ENCODE data around the gene SLC22A5. TPM values are rescaled to one million over a fixed set of nuclear protein-coding genes. Genes with fewer than 3 reads are reported as not detected.

Gene SLC22A5
- total and polyA plus RNA-seq, 10 of the 15 experiments (the other 5 are each of a cell fraction or from before 2014, with no cell fraction given): 1.1 to 4.4 (median 2.3) TPM

- H3K9me3 ChIP-seq (replicated peaks; ENCODE audit: control insufficient read depth, insufficient read depth, low read length): no peaks in the 10 kb centered on the region
- no peaks in the 10 kb centered on the region for H3K79me2 ChIP-seq (ENCODE audit: control insufficient read depth, insufficient read depth, low read length)
- intact Hi-C loops (cut with micrococcal nuclease; ENCODE audit: unreplicated experiment) (no loop called here), in situ Hi-C loops (cut with MboI) (no loop called here)
- H3K4me2 ChIP-seq (ENCODE audit: control insufficient read depth, insufficient read depth): peak overlapping the region; percentile 36
- no peaks in the 10 kb centered on the region for H4K20me1 ChIP-seq (ENCODE audit: control insufficient read depth, insufficient read depth)
- H2AFZ ChIP-seq (ENCODE audit: control insufficient read depth, low read depth, low read length): peak overlapping the region; percentile 54
- no peak overlapping the region for H3K4me3 ChIP-seq
- FAIRE-seq: peak; percentile 79
- 6% methylated on average over 4 of the region's 4 CpGs for WGBS (ENCODE audit: insufficient coverage, insufficient replicate concordance, low lambda C conversion rate, missing lambda C conversion rate)
- peak; percentile 95 for ATAC-seq
- ChIA-PET SMC1A (ENCODE audit: uncharacterized antibody, unreplicated experiment) (interaction anchor here (0.8 to 16.0 kb wide), 14 partner anchors 9 to 157 kb away, joined by 3 to 340 read pairs (median 4); partner anchors contain the start of gene IRF1), CTCF (interaction anchor here (1.0 to 22.4 kb wide), 12 partner anchors 9 to 716 kb away, joined by 3 to 481 read pairs (median 5); no protein-coding TSS in a partner anchor), POLR2A (interaction anchor here (0.6 to 2.1 kb wide), 12 partner anchors 8 to 886 kb away, joined by 3 to 16 read pairs (median 5); no protein-coding TSS in a partner anchor), RAD21 (ENCODE audit: unreplicated experiment) (interaction anchor here (0.6 to 2.2 kb wide), 12 partner anchors 8 to 656 kb away, joined by 3 to 15 read pairs (median 4); partner anchors contain the start of gene IRF1)
- no peak overlapping the region for H3K27ac ChIP-seq (ENCODE audit: control insufficient read depth, insufficient read depth)
- H3K4me1 ChIP-seq (ENCODE audit: control insufficient read depth, insufficient read depth, low read length): peaks cover 9% of the 10 kb centered on the region
- H3K36me3 ChIP-seq (ENCODE audit: control insufficient read depth in 2 of 2, insufficient read depth in 2 of 2, low read length in 1 of 2): no peaks in the 10 kb centered on the region
- no peak overlapping the region for H3K9ac ChIP-seq (ENCODE audit: control insufficient read depth, insufficient read depth, low read length)
- no peaks in the 10 kb centered on the region for H3K27me3 ChIP-seq (replicated peaks in 1 of 2; ENCODE audit: control insufficient read depth in 2 of 2, insufficient read depth in 2 of 2, low read length in 1 of 2)
- DNase-seq (ENCODE audit: low read depth, low spot score): no peak
- BruUV-seq (replicated peaks): no TSS peak
- no peak for TF ChIP-seq NKRF (conservative IDR thresholded peaks at IDR 0.05)
- no peak for TF ChIP-seq MXI1 (IDR thresholded peaks at IDR 0.05; ENCODE audit: low read depth, low read length)
- TF ChIP-seq SIN3A (IDR thresholded peaks at IDR 0.05; ENCODE audit: low read depth, low read length): no peak
- peak; percentile 17; the same call in 1 of the 2 replicates for TF ChIP-seq FOXK2 (IDR thresholded peaks at IDR 0.05)
- no peak for TF ChIP-seq BHLHE40 (IDR thresholded peaks at IDR 0.05; ENCODE audit: borderline replicate concordance in 1 of 2, low read depth in 2 of 2, low read length in 1 of 2)
- TF ChIP-seq SRF (IDR thresholded peaks at IDR 0.05; ENCODE audit: low read depth in 2 of 2, low read length in 2 of 2): no peak
- TF ChIP-seq NFYB (IDR thresholded peaks at IDR 0.05; ENCODE audit: insufficient read depth, low read depth, low read length): no peak
- peak; percentile 34; the same call in 1 of the 2 replicates for TF ChIP-seq RUNX3 (IDR thresholded peaks at IDR 0.05; ENCODE audit: low read length)
- no peak for TF ChIP-seq NR2C1 (IDR thresholded peaks at IDR 0.05)
- no peak for TF ChIP-seq BACH1 (IDR thresholded peaks at IDR 0.05; ENCODE audit: borderline replicate concordance)
- no peak for TF ChIP-seq POU2F2 (IDR thresholded peaks at IDR 0.05; ENCODE audit: borderline replicate concordance, low read depth, low read length)
- TF ChIP-seq WRNIP1 (IDR thresholded peaks at IDR 0.05; ENCODE audit: borderline replicate concordance, low read depth, low read length): no peak
- no peak for TF ChIP-seq MEF2A (IDR thresholded peaks at IDR 0.05; ENCODE audit: insufficient read depth, low read depth, low read length)
- TF ChIP-seq FOS (IDR thresholded peaks at IDR 0.05; ENCODE audit: borderline replicate concordance, extremely low read depth, insufficient read length): no peak
- no peak for TF ChIP-seq RELA (IDR thresholded peaks at IDR 0.05; ENCODE audit: borderline replicate concordance, partially characterized antibody)
- 0 out of 2 replicates have a peak, but pooled peaks have one; percentile 12 for TF ChIP-seq IKZF1 (conservative IDR thresholded peaks at IDR 0.05)
- no peak; the same call in 1 of the 2 replicates for TF ChIP-seq FOXM1 (IDR thresholded peaks at IDR 0.05; ENCODE audit: low read depth, low read length)
- TF ChIP-seq MEF2B (IDR thresholded peaks at IDR 0.05; ENCODE audit: partially characterized antibody, poor library complexity, severe bottlenecking): no peak
- TF ChIP-seq TCF12 (IDR thresholded peaks at IDR 0.05; ENCODE audit: low read depth, low read length): no peak
- peak; percentile 39; the same call in 1 of the 2 replicates for TF ChIP-seq PAX5 (IDR thresholded peaks at IDR 0.05; ENCODE audit: borderline replicate concordance, low read depth, low read length)
- TF ChIP-seq RB1 (IDR thresholded peaks at IDR 0.05; ENCODE audit: borderline replicate concordance): no peak
- TF ChIP-seq MTA3 (IDR thresholded peaks at IDR 0.05; ENCODE audit: borderline replicate concordance, low read length): 0 out of 2 replicates have a peak, but pooled peaks have one; percentile 51
- TF ChIP-seq IKZF2 (IDR thresholded peaks at IDR 0.05): peak in 1 of 2 experiments; percentile 39; a peak in 1 of 4 replicates
- TF ChIP-seq GABPA (IDR thresholded peaks at IDR 0.05; ENCODE audit: low read depth): no peak
These were observed 25.3 kb downstream of the SLC22A5 start for GRCh38 chr5:132394667-132395259.

Measured in GM12878 (cell line).